Peyer's patch (tissue), 4 donors: Measurements from ENCODE around the gene BET1L.

Experiments
- CTCF ChIP-seq, 6 experiments: fragments of 450-650 bp in 4 of 6; fragments of 200-600 bp in 2 of 6; sonication (generic) in 1 of 6; IDR thresholded peaks; one replicate each; pipeline ENCODE4 v1.5.1; 2017 to 2019; ENCODE audit warnings: antibody characterized with exemption in 6 of 6, mild to moderate bottlenecking in 3 of 6, moderate library complexity in 1 of 6
- POLR2A ChIP-seq, 2 donors: fragments of 450-650 bp; IDR thresholded peaks; one replicate each; pipeline ENCODE4 v1.5.1; 2017; ENCODE audit warnings: antibody characterized with exemption in 2 of 2, mild to moderate bottlenecking in 2 of 2, moderate library complexity in 2 of 2

- TF ChIP-seq CTCF (IDR thresholded peaks at IDR 0.05), result no peak
- TF ChIP-seq POLR2A (IDR thresholded peaks at IDR 0.05), result no peak
These were observed 1.8 kb downstream of the BET1L start for GRCh38 chr11:205221-206001.
